Measurements from ENCODE around the gene ERC1.

DNA sequence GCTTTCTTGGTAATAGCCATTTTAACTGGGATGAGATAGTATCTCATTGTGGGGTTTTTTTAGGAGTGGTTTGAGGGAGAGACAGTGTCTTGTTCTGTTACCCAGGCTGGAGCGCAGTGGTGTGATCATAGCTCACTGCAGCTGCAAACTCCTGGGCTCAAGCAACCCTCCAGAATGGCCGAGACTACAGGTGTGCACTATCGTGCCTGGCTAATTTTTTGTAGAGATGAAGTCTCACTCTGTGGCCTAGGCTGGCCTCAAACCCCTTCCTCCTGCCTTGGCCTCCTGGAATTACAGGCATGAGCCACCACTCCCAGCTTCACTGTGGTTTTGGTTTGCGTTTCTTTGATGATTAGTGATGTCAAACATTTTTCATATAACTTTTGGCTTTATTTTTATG lies 293.6 kb downstream of the ERC1 start:
- TF ChIP-seq, protein P1, sequence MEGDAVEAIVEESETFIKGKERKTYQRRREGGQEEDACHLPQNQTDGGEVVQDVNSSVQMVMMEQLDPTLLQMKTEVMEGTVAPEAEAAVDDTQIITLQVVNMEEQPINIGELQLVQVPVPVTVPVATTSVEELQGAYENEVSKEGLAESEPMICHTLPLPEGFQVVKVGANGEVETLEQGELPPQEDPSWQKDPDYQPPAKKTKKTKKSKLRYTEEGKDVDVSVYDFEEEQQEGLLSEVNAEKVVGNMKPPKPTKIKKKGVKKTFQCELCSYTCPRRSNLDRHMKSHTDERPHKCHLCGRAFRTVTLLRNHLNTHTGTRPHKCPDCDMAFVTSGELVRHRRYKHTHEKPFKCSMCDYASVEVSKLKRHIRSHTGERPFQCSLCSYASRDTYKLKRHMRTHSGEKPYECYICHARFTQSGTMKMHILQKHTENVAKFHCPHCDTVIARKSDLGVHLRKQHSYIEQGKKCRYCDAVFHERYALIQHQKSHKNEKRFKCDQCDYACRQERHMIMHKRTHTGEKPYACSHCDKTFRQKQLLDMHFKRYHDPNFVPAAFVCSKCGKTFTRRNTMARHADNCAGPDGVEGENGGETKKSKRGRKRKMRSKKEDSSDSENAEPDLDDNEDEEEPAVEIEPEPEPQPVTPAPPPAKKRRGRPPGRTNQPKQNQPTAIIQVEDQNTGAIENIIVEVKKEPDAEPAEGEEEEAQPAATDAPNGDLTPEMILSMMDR (IDR thresholded peaks at IDR 0.05), result no peak
- no peak for TF ChIP-seq POLR2A (IDR thresholded peaks at IDR 0.05)

All from uterus (tissue), 2 donors.